Sigmoid colon (tissue), 7 donors: ENCODE results near the gene ANO1. TPM values are rescaled to one million over a fixed set of nuclear protein-coding genes. Genes with fewer than 3 reads are reported as not detected.
A peak's percentile ranks its signal among the peaks of the same experiment; 100 is the strongest.

Experiments used
- DNase-seq: peaks from one replicate; pipeline ENCODE4 v3.0.0-alpha.2; 2019
- H3K27ac ChIP-seq, 4 donors: fragments of 200-600 bp; sonication (generic); one replicate each; pipeline ENCODE4 v1.5.1; 2016 to 2019; ENCODE audit warnings: mild to moderate bottlenecking in 1 of 4
- H3K27me3 ChIP-seq, 3 donors: fragments of 200-600 bp; sonication (generic); one replicate each; pipeline ENCODE4 v1.5.1; 2019; ENCODE audit warnings: mild to moderate bottlenecking in 1 of 3
- H3K36me3 ChIP-seq, 4 donors: fragments of 200-600 bp; sonication (generic); one replicate each; pipeline ENCODE4 v1.5.1; 2016 to 2019
- H3K4me1 ChIP-seq, 4 donors: fragments of 200-600 bp; sonication (generic); one replicate each; pipeline ENCODE4 v1.5.1; 2017 to 2019
- H3K4me3 ChIP-seq, 4 donors: fragments of 200-600 bp; sonication (generic); one replicate each; pipeline ENCODE4 v1.5.1; 2017 to 2019; ENCODE audit warnings: mild to moderate bottlenecking in 2 of 4, moderate library complexity in 1 of 4
- H3K9me3 ChIP-seq, 4 donors: fragments of 200-600 bp in 3 of 4; sonication (generic) in 3 of 4; one replicate each; pipeline versions ENCODE4 v1.5.1 to v1.6.1; 2013 to 2019
- EP300 ChIP-seq, 4 donors: sonication (generic); formaldehyde crosslinking; IDR thresholded peaks; one replicate each; pipeline ENCODE4 v1.6.1; 2017; ENCODE audit warnings: antibody characterized with exemption in 4 of 4
- POLR2A ChIP-seq, 2 donors: fragments of 450-650 bp; IDR thresholded peaks; one replicate each; pipeline ENCODE4 v1.6.1; 2016; ENCODE audit warnings: antibody characterized with exemption in 2 of 2, mild to moderate bottlenecking in 2 of 2, moderate library complexity in 2 of 2
- POLR2AphosphoS5 ChIP-seq, 4 donors: sonication (generic); formaldehyde crosslinking; IDR thresholded peaks; one replicate each; pipeline ENCODE4 v1.6.1; 2017; ENCODE audit warnings: antibody characterized with exemption in 4 of 4
- WGBS, 2 donors: extraction: QIAGEN DNeasy Blood & Tissue Kit; methylation state at CpG; one replicate each; pipeline ENCODE4 v1.1.7; 2013; 5-methylcytosine and 5-hydroxymethylcytosine counted together
- intact Hi-C: fragments of 100-400 bp; cut with DNase I; formaldehyde crosslinking; loops from one replicate; pipeline ENCODE4 v1.15.1; 2023
- polyA plus RNA-seq, 3 donors: library from polyadenylated mRNA; stranded (reverse); fragments of 200-250 nt; gene quantifications; one replicate each; pipeline ENCODE4 v1.2.3, GENCODE V29; 2013
- total RNA-seq, 4 donors: library from RNA; depleted of rRNA; stranded (reverse); fragments of >200 nt; gene quantifications; one replicate each; pipeline ENCODE4 v1.1.0, GENCODE V29; 2016
- TF ChIP-seq, protein P1 (sequence below), 4 experiments: fragments of 450-650 bp in 3 of 4; fragments of 200-600 bp in 1 of 4; IDR thresholded peaks; one replicate each; pipeline ENCODE4 v1.5.1; 2016 to 2019; ENCODE audit warnings: antibody characterized with exemption in 4 of 4, mild to moderate bottlenecking in 3 of 4, moderate library complexity in 2 of 4
- donor health status: healthy with polysubstance abuse.
- donor health status: Bipolar disorder and iron deficiency.
- donor health status: healthy.

The ANO1 gene
- total and polyA plus RNA-seq, 7 donors = 0.60 to 33.9 (median 17.4) TPM

DNA sequence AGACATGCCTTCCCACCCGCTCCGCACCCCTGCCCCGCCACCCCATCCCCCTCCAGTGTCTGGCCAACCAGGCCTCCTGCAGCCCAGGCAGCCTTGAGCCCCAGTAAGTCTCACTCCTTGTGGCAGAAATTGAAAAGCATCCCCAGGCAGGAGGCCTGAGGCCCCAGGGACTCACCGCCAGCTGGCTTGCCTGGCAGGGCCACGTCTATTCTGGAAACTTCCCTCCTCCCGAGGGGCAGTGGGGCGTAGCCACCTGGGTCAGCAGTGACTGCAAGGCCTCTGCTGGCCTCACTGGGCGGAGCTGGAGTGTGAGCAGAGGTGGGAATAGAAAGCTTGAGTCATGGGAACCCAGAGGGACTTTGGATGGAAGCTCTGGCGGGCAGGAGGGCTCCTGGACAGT, 26.3 kb downstream of the ANO1 start:
- no peak for DNase-seq
- TF ChIP-seq POLR2A (IDR thresholded peaks at IDR 0.05) = no peak
- TF ChIP-seq, protein P1, sequence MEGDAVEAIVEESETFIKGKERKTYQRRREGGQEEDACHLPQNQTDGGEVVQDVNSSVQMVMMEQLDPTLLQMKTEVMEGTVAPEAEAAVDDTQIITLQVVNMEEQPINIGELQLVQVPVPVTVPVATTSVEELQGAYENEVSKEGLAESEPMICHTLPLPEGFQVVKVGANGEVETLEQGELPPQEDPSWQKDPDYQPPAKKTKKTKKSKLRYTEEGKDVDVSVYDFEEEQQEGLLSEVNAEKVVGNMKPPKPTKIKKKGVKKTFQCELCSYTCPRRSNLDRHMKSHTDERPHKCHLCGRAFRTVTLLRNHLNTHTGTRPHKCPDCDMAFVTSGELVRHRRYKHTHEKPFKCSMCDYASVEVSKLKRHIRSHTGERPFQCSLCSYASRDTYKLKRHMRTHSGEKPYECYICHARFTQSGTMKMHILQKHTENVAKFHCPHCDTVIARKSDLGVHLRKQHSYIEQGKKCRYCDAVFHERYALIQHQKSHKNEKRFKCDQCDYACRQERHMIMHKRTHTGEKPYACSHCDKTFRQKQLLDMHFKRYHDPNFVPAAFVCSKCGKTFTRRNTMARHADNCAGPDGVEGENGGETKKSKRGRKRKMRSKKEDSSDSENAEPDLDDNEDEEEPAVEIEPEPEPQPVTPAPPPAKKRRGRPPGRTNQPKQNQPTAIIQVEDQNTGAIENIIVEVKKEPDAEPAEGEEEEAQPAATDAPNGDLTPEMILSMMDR (IDR thresholded peaks at IDR 0.05) = no peak
- TF ChIP-seq EP300 (IDR thresholded peaks at IDR 0.05) = no peak
- no peak for TF ChIP-seq POLR2AphosphoS5 (IDR thresholded peaks at IDR 0.05)

DNA sequence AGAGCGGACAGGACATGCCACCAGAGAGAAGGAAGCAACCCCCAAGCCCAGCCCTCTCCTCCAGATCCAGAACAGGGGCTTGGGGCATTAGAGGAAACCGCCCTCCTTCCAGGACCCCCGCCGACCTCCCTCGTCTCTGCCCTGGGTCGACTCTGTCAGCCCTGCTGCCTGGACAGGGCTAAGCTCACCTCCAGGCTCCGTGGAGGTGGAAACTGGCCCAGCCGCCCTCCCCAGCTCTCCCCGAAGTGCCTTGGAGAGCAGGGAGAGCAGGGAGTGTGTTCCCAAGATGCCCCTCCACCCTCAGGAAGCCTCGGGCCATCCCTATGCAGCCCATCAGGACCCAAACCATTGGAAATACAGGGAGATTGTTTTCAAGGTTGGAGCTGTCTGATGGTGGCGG, 26.8 kb downstream of the ANO1 start:
- Histone ChIP-seq H3K27ac (peak overlapping the region in 1 of 4 donors; percentile 13), H3K36me3 (no peaks in the 10 kb centered on the region), H3K9me3 (no peaks in the 10 kb centered on the region), H3K4me1 (peaks cover 0 to 48% (median 42%) of the 10 kb centered on the region in 4 donors), H3K27me3 (no peaks in the 10 kb centered on the region), H3K4me3 (no peak overlapping the region)
- TF ChIP-seq, protein P1 (IDR thresholded peaks at IDR 0.05) = no peak
- no peak for TF ChIP-seq EP300 (IDR thresholded peaks at IDR 0.05)
- no peak for TF ChIP-seq POLR2A (IDR thresholded peaks at IDR 0.05)
- TF ChIP-seq POLR2AphosphoS5 (IDR thresholded peaks at IDR 0.05) = no peak
- intact Hi-C loops = no loop called here
- no peak for DNase-seq
- WGBS, 2 donors = 73 to 82% methylated on average over 11 of the region's 11 CpGs

More for the DNA sequence above, 26.3 kb downstream of the ANO1 start:
- WGBS, 2 donors = 69 to 81% methylated on average over 9 of the region's 9 CpGs
- Histone ChIP-seq H3K4me1 (peaks cover 0 to 45% (median 41%) of the 10 kb centered on the region in 4 donors), H3K27me3 (no peaks in the 10 kb centered on the region), H3K4me3 (no peak overlapping the region), H3K36me3 (no peaks in the 10 kb centered on the region), H3K9me3 (no peaks in the 10 kb centered on the region), H3K27ac (peak overlapping the region in 2 of 4 donors; percentile 10 to 13)
- intact Hi-C loops = no loop called here

DNA sequence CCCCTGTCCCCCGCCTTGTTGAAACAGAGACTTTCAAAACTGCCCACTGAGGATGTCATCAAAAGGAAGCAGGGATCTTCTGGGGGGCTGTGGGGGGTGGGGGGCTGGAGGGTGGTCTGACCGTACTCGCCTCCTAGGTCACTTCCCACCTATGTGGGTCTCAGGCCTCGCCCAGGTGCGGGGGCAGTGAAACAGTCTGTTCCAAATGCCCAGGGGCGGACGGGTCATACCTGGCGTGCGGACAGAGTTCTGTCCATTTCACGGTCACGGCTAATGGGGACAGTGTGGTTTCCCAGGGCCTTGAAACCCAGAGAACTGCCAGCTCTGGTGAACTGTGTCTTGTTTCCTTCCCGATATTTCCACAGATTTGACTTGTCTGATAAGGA, 27.2 kb downstream of the ANO1 start:
- H3K36me3 ChIP-seq = no peaks in the 10 kb centered on the region
- intact Hi-C loops = no loop called here
- H3K27ac ChIP-seq = peak overlapping the region in 3 of 4 donors; percentile 80 to 88 (median 82)
- peaks cover 0 to 48% (median 42%) of the 10 kb centered on the region in 4 donors for H3K4me1 ChIP-seq
- no peak for DNase-seq
- WGBS, 2 donors = 91 to 93% methylated on average over 12 of the region's 12 CpGs
- H3K9me3 ChIP-seq = no peaks in the 10 kb centered on the region
- TF ChIP-seq POLR2AphosphoS5 (IDR thresholded peaks at IDR 0.05) = no peak
- TF ChIP-seq, protein P1 (IDR thresholded peaks at IDR 0.05) = no peak
- TF ChIP-seq POLR2A (IDR thresholded peaks at IDR 0.05) = no peak
- no peak for TF ChIP-seq EP300 (IDR thresholded peaks at IDR 0.05)
- no peak overlapping the region for H3K4me3 ChIP-seq
- no peaks in the 10 kb centered on the region for H3K27me3 ChIP-seq

DNA sequence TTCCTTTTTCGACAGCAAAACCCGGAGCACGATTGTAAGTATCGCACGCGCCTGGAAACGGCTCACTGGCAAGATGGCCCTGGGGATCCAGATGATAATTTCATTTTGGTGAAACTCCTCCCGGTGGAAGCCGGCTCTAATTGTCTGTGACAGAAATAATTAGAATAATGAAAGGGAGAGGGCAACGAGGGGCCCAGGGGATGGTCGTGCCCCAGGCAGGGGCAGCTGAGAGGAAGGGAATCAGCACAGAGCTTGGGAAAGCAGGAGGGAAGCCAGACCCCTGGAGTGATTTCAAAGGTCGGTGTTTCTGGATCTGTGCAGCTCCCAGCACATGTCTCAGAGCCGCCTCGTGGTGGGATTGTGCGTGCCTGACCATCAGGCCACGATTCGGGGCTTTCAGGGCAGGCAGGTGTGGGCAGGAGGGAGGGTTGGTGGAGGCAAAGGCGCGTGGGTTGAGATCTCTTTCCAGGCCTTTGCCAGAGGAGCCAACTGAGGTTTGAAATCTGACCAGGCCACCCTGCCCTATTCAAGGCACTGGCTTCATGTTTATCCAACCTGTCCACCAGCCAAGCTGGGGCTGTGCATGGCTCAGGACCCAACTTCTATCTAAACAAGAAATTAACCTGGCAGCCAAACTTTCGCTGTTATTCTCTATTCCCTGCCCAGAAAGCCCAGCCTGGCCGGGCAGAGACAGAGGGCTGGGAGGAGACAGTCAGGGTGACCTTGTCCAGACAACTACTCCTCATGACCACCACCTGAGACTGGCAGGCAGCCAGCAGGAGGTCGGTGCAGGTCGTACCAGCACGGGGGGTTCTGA, 27.8 kb downstream of the ANO1 start:
- Histone ChIP-seq H3K36me3 (no peaks in the 10 kb centered on the region), H3K9me3 (no peaks in the 10 kb centered on the region), H3K27me3 (no peaks in the 10 kb centered on the region), H3K4me3 (no peak overlapping the region), H3K27ac (peak overlapping the region in 3 of 4 donors; percentile 80 to 88 (median 82)), H3K4me1 (peaks cover 0 to 48% (median 42%) of the 10 kb centered on the region in 4 donors)
- peak; percentile 87 for DNase-seq
- peak; percentile 9 to 71 (median 56) for TF ChIP-seq POLR2AphosphoS5 (IDR thresholded peaks at IDR 0.05)
- TF ChIP-seq EP300 (IDR thresholded peaks at IDR 0.05) = peak; percentile 39 to 77 (median 49)
- TF ChIP-seq, protein P1 (IDR thresholded peaks at IDR 0.05) = peak in 2 of 4 experiments; percentile 14 to 41
- TF ChIP-seq POLR2A (IDR thresholded peaks at IDR 0.05) = no peak
- intact Hi-C loops = no loop called here
- WGBS, 2 donors = 79 to 80% methylated on average over 24 of the region's 24 CpGs
